ENCODE data around the gene F8.
"Not testable (repeated sequence)": the region's sequence is repeated elsewhere in the genome, so short reads cannot be mapped to it uniquely, and the experiment has no call there.

Gene F8

GRCh38 chrX:154980330-154981115 is 42.0 kb downstream of the F8 start:
- DNase-seq: peak; percentile 89

GRCh38 chrX:154979629-154980028 is 42.9 kb downstream of the F8 start:
- DNase-seq: peak; percentile 14

- DNase-seq: no peak
Observed at GRCh38 chrX:154968353-154968752, 54.2 kb downstream of the F8 start.

- DNase-seq: no peak
Observed at GRCh38 chrX:154967603-154968002, 54.9 kb downstream of the F8 start.

- no peak for DNase-seq
Observed at GRCh38 chrX:154961947-154962346, 60.6 kb downstream of the F8 start.

GRCh38 chrX:154955799-154956198 is 66.7 kb downstream of the F8 start:
- DNase-seq: not testable (repeated sequence)

GRCh38 chrX:154939265-154939664 is 83.3 kb downstream of the F8 start:
- not testable (repeated sequence) for DNase-seq

- DNase-seq: not testable (repeated sequence)
Observed at GRCh38 chrX:154924771-154925170, 97.8 kb downstream of the F8 start.

- peak; percentile 57 for DNase-seq
Observed at GRCh38 chrX:154918060-154918483, 104.5 kb downstream of the F8 start.

GRCh38 chrX:154914052-154914451 is 108.5 kb downstream of the F8 start:
- DNase-seq: no peak

- DNase-seq: peak; percentile 38
Observed at GRCh38 chrX:154910528-154910927, 112.0 kb downstream of the F8 start.

- DNase-seq: not testable (repeated sequence)
Observed at GRCh38 chrX:154910048-154910447, 112.5 kb downstream of the F8 start.

GRCh38 chrX:154908821-154909220 is 113.7 kb downstream of the F8 start:
- no peak for DNase-seq

- no peak for DNase-seq
Observed at GRCh38 chrX:154902408-154902807, 120.1 kb downstream of the F8 start.

- no peak for DNase-seq
Observed at GRCh38 chrX:154900323-154900722, 122.2 kb downstream of the F8 start.

GRCh38 chrX:154892296-154892695 is 130.2 kb downstream of the F8 start:
- no peak for DNase-seq

- no peak for DNase-seq
Observed at GRCh38 chrX:154890990-154891639, 131.4 kb downstream of the F8 start.

- not testable (repeated sequence) for DNase-seq
Observed at GRCh38 chrX:154886789-154887221, 135.7 kb downstream of the F8 start.

- DNase-seq: not testable (repeated sequence)
Observed at GRCh38 chrX:154886069-154886788, 136.3 kb downstream of the F8 start, which contains the start of gene F8A1. TSS of gene F8A1 (plus strand) at chrX:154886355. CDS start at chrX:154886375, 20 bp downstream.

GRCh38 chrX:154885549-154885948 is 137.0 kb downstream of the F8 start:
- not testable (repeated sequence) for DNase-seq

GRCh38 chrX:154885057-154885456 is 137.5 kb downstream of the F8 start:
- DNase-seq: not testable (repeated sequence)

- not testable (repeated sequence) for DNase-seq
Observed at GRCh38 chrX:154884069-154884468, 138.5 kb downstream of the F8 start.

- no peak for DNase-seq
Observed at GRCh38 chrX:154873329-154873728, 149.2 kb downstream of the F8 start.
